GM12892 (cell line): ENCODE results near the gene MPZL1.

ENCODE experiments used
- DNase-seq: peaks from one replicate; pipeline ENCODE4 v3.0.0; 2011; ENCODE audit not compliant: insufficient read length
- FAIRE-seq: peaks from 2 replicates; lab custom pipeline; 2011; peaks lifted over from hg19 to GRCh38; lab: Jason Lieb, UNC
- POLR2A ChIP-seq: IDR thresholded peaks from 2 replicates; pipeline ENCODE4 v1.6.1; 2011; ENCODE audit warnings: low read depth, low read length, control low read depth
- POLR2AphosphoS5 ChIP-seq: IDR thresholded peaks from 2 replicates; pipeline ENCODE4 v1.6.1; 2011; ENCODE audit warnings: low read depth, low read length, control low read depth
- TAF1 ChIP-seq: IDR thresholded peaks from 2 replicates; pipeline ENCODE4 v1.6.1; 2011; ENCODE audit warnings: low read depth, mild to moderate bottlenecking, control low read depth, low read length, borderline replicate concordance

Gene MPZL1

GRCh38 chr1:167681451-167682098 is 40.2 kb upstream of the MPZL1 start:
- FAIRE-seq (no peak), DNase-seq (no peak)
- TF ChIP-seq TAF1 = no peak
- TF ChIP-seq POLR2AphosphoS5 = no peak
- TF ChIP-seq POLR2A = no peak

DNA sequence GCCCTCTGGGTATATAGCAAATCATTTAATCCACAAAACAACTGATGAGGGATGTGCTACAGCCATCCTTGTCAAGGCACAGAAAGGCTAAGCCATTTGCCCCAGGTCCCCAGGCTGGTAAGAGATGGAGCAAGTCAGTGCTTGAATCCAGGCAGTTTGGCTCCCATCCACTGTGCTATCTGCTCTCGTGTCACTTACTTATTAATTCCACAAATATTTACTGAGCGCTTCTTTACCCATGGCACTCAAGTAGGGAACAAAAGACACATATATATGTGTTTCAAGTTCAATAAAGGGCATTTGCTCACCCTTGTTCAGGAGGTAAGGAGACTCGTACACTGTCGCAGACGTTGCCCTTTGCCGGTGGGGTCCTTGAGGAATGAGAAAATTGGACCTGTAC is 38.6 kb upstream of the MPZL1 start:
- DNase-seq (no peak), FAIRE-seq (no peak)
- no peak for TF ChIP-seq POLR2AphosphoS5
- TF ChIP-seq TAF1 = no peak
- no peak for TF ChIP-seq POLR2A

- TF ChIP-seq TAF1 (no peak), POLR2A (no peak), POLR2AphosphoS5 (no peak)
- no peak for FAIRE-seq
- DNase-seq = no peak
Measured at GRCh38 chr1:167683641-167684502, 37.9 kb upstream of the MPZL1 start.

- DNase-seq (no peak), FAIRE-seq (no peak)
- TF ChIP-seq POLR2A = no peak
- no peak for TF ChIP-seq TAF1
- TF ChIP-seq POLR2AphosphoS5 = no peak
Measured at GRCh38 chr1:167685844-167686243, 35.9 kb upstream of the MPZL1 start.

DNA sequence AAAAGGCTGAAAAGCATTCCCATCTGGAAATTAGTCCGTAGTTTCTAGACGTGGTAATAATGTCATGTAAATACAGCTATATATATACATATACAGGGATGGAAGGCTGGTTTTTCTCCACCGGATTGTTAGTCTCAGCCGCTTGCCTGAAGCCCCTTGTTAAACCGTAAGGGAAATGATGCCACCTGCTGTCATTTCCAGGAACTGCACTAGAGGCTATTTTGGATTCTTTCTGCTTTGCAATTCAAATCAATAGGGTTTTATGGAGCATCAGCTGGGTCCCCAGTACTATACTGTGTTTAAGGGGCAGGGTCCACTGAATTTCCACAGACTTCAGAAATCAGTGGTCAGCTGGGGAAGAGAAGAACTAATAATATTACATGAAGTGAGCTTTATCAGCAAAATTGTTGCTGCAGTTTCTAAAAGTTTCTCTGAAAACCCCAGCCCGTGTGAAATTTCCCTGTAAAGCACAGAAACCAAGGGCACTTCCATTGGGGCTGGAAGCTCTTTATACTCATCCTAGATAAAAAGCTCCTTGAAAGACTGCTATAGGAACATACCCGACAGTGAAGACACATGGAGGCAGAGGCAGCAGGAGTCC is 33.8 kb upstream of the MPZL1 start:
- FAIRE-seq (peak; percentile 93), DNase-seq (peak; percentile 50)
- TF ChIP-seq POLR2AphosphoS5 (no peak), TAF1 (no peak), POLR2A (no peak)

DNA sequence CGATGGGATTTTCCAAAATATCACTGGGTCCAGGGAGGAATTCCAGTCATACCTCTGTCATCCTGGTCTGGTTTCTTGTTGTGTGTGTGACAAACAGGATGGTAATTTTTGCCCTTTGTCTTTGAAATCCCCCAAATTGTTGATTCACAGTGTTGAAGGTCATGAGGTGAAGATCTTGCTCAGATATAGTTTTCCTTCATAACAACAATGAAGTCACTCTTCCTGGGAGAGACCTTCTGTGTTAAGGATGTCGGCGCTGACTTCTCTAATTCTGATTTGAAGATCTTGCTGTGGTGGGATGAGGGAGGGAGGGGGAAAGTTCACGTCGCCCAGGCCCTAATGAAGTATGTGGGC is 32.2 kb upstream of the MPZL1 start:
- DNase-seq (no peak), FAIRE-seq (no peak)
- no peak for TF ChIP-seq TAF1
- TF ChIP-seq POLR2AphosphoS5 = no peak
- no peak for TF ChIP-seq POLR2A

DNA sequence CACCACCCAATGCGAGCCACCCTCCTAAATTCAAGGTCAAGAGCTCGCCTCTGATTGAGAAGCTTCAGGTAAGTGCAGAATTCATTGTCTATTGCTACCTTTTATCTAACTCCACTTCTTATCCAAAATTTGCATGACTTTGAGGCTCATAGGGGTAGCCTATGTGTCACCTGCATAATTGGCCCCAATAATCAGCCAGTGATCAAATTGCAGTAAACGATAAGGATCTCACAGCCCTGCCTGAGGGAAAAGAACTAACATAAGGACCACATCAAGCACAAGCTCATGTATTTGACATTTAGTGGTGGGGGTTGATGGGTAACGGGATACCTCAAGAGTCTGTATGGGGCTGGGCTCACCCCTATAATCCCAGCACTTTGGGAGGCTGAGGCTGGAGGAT is 31.7 kb upstream of the MPZL1 start:
- TF ChIP-seq POLR2AphosphoS5 = no peak
- no peak for TF ChIP-seq POLR2A
- no peak for TF ChIP-seq TAF1
- FAIRE-seq = no peak
- DNase-seq = no peak

DNA sequence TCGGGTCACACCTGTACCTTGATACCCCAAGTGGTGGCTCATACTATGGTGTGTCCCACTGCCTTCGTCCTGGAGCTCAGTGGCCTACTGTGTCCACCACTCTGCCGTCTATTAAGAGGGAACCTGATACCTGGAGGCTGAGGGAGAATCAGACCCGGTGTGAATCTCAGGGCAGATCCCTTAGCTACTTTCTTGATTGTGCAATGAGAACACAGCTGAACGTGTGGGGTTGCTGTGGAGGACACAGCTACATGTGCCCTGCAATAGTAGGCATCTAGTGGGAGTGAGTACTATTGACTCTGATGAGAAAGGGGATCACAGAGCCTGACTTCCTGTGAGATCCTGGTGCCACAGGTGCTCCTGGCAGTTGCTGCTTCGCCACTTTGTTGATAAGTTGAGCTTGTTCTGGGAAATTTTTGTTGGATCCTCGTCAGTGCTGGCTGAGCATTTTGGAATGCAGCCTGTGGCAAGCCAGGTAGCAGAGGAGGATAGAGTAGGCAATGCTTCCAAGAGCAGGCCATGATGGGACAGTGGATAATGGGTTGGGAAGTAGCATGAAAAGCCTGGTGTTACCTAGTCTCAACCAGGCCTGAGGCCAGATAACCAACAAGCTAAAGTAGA is 28.2 kb upstream of the MPZL1 start:
- FAIRE-seq = no peak
- TF ChIP-seq POLR2A = no peak
- TF ChIP-seq POLR2AphosphoS5 = no peak
- no peak for TF ChIP-seq TAF1

DNA sequence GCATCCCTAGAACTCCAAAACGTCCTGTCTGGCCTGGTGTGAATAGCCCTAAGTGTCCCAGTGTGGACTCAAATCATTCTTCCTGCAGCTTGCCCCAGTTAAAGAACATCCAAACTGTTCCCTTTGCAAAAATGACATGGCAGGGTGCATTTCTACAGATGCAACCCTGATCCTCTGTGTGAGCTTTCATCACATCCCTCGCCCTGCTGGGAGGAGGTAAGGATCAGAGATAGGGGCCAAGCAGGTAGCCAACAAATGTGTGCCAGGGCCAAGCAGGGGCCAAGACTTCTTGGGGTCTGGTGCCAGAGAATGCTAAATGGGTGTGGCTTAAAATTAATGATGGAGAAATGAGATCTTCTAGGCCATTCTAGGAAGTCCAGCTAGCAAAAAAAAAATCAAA is 27.1 kb upstream of the MPZL1 start:
- FAIRE-seq = no peak
- no peak for DNase-seq
- TF ChIP-seq POLR2A = no peak
- no peak for TF ChIP-seq POLR2AphosphoS5
- no peak for TF ChIP-seq TAF1

More for the DNA sequence above, 28.2 kb upstream of the MPZL1 start:
- DNase-seq = no peak

DNA sequence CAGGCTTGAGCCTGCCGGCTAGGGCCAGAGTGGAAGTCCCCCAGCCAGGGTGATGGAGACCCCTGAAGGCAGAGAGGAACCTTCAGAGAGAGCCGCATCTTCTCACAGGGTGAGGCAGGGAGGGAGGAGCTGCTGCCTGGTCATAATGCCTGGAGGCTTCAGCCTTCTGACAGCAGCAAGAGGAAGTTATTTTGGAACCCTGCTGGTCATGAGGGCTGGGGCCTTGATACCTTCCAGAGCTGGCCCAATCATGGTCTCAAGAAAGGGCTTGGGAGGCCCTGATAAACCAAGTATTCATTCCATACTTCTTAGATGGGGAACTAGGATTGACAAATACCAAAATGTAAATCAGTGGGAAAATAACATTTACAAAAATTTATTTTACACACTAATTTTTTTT is 26.6 kb upstream of the MPZL1 start:
- TF ChIP-seq TAF1 (no peak), POLR2A (no peak), POLR2AphosphoS5 (no peak)

More for the DNA sequence above, 26.6 kb upstream of the MPZL1 start:
- no peak for DNase-seq
- FAIRE-seq = no peak
